ENCODE measurements around the gene SZT2.

Gene SZT2

GRCh38 chr1:43389326-43390313, at the start of gene SZT2, which contains the start of gene MED8:
Gene SZT2 (plus strand): TSS chr1:43389899. CDS start chr1:43389969, 70 bp downstream.
Gene MED8 (minus strand): TSS chr1:43389800. CDS start chr1:43389764, 36 bp downstream.
- Histone ChIP-seq H3K27ac (ENCODE audit: low read depth, low read length) (peak within 1 kb of the TSS; percentile 45; the same call in 1 of the 2 replicates), H3K9ac (ENCODE audit: low read length) (peak within 1 kb of the TSS; percentile 75), H3K9me2 (replicated peaks; ENCODE audit: insufficient read depth, low read length) (no peaks in the 10 kb centered on the region), H4K20me1 (ENCODE audit: low read depth, low read length) (no peaks in the 10 kb centered on the region), H2AFZ (ENCODE audit: low read depth, low read length, severe bottlenecking) (peak within 1 kb of the TSS; percentile 54), H3K27me3 (ENCODE audit: low read length) (no peaks in the 10 kb centered on the region), H3K79me2 (ENCODE audit: insufficient read depth, low read length) (peaks cover 34% of the 10 kb centered on the region), H3K36me3 (ENCODE audit: low read length) (no peaks in the 10 kb centered on the region), H3K9me3 (ENCODE audit: insufficient read depth, low read length) (no peaks in the 10 kb centered on the region), H3K4me3 (ENCODE audit: insufficient read depth, low read length, poor library complexity, severe bottlenecking) (peak within 1 kb of the TSS; percentile 80), H3K4me2 (ENCODE audit: low read depth, low read length, poor library complexity, severe bottlenecking) (peak within 1 kb of the TSS; percentile 86), H3F3A (ENCODE audit: insufficient read depth) (no peaks in the 10 kb centered on the region)
- TF ChIP-seq CTCF (IDR thresholded peaks at IDR 0.05; ENCODE audit: insufficient read depth, low read length, poor library complexity, severe bottlenecking) (no peak), EZH2phosphoT487 (conservative IDR thresholded peaks at IDR 0.05; ENCODE audit: low read length) (no peak)

DNA sequence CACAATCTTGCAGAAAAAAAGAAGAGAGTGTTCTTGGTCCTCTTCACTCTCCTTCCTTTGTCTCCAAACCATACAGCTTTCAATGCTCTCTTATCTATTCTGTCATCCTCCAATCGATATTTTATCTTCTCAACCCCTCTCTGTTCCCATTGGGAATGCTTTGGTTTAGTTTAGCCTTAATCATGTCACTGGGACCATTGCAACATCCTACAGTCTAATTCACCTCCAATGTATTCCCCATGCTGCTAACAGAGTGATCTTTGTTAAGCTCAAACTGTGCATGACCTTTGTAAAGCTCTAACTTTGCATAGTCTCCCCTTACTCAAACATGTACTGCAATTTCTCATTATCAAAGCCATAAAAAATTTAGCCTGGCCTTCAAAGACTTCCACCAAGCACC, 49.1 kb upstream of the SZT2 start:
- Histone ChIP-seq H3K27ac (ENCODE audit: low read depth, low read length) (no peak overlapping the region), H3K4me2 (ENCODE audit: low read depth, low read length, poor library complexity, severe bottlenecking) (no peak overlapping the region), H3K9ac (ENCODE audit: low read length) (no peak overlapping the region), H4K20me1 (ENCODE audit: low read depth, low read length) (no peaks in the 10 kb centered on the region), H2AFZ (ENCODE audit: low read depth, low read length, severe bottlenecking) (no peak overlapping the region), H3K79me2 (ENCODE audit: insufficient read depth, low read length) (no peaks in the 10 kb centered on the region), H3K9me2 (replicated peaks; ENCODE audit: insufficient read depth, low read length) (no peaks in the 10 kb centered on the region), H3K36me3 (ENCODE audit: low read length) (no peaks in the 10 kb centered on the region), H3K9me3 (ENCODE audit: insufficient read depth, low read length) (no peaks in the 10 kb centered on the region), H3K27me3 (ENCODE audit: low read length) (no peaks in the 10 kb centered on the region), H3F3A (ENCODE audit: insufficient read depth) (no peaks in the 10 kb centered on the region), H3K4me3 (ENCODE audit: insufficient read depth, low read length, poor library complexity, severe bottlenecking) (no peak overlapping the region)
- no peak for TF ChIP-seq CTCF (IDR thresholded peaks at IDR 0.05; ENCODE audit: insufficient read depth, low read length, poor library complexity, severe bottlenecking)
- no peak for TF ChIP-seq EZH2phosphoT487 (conservative IDR thresholded peaks at IDR 0.05; ENCODE audit: low read length)

DNA sequence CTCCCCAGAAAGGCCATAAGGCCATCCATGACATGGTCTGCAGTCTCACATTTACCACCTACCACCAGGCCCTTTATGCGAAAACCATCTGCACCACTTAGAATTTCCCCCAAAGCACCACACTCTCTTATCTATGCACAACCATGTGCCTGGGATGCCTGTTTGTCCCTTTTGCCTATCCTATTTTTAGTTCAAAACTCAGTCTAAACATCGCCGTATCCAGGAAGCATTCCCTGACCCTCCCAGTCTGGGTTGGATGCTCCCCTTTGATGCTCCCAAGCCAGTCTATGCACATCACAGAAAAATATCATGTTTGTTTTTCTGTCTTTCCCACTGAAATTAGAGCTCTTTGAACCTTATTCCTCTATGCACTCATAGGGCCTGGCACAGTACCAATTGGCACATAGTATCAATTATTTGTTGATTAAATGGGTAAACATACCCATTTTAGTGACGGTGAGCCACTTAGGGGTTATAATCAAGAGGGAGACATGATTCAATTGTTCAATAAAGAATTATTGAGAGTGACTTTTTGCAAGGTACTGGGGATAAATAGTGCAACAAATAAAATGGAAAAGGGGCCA, 45.3 kb upstream of the SZT2 start:
- Histone ChIP-seq H3K27ac (ENCODE audit: low read depth, low read length) (no peak overlapping the region), H3K36me3 (ENCODE audit: low read length) (no peaks in the 10 kb centered on the region), H3F3A (ENCODE audit: insufficient read depth) (0 out of 2 replicates have a peak, but pooled peaks cover 7% of the 10 kb centered on the region), H4K20me1 (ENCODE audit: low read depth, low read length) (no peaks in the 10 kb centered on the region), H3K9me2 (replicated peaks; ENCODE audit: insufficient read depth, low read length) (no peaks in the 10 kb centered on the region), H3K9ac (ENCODE audit: low read length) (no peak overlapping the region), H3K79me2 (ENCODE audit: insufficient read depth, low read length) (no peaks in the 10 kb centered on the region), H3K4me3 (ENCODE audit: insufficient read depth, low read length, poor library complexity, severe bottlenecking) (no peak overlapping the region), H2AFZ (ENCODE audit: low read depth, low read length, severe bottlenecking) (no peak overlapping the region), H3K4me2 (ENCODE audit: low read depth, low read length, poor library complexity, severe bottlenecking) (no peak overlapping the region), H3K9me3 (ENCODE audit: insufficient read depth, low read length) (no peaks in the 10 kb centered on the region), H3K27me3 (ENCODE audit: low read length) (no peaks in the 10 kb centered on the region)
- no peak for TF ChIP-seq EZH2phosphoT487 (conservative IDR thresholded peaks at IDR 0.05; ENCODE audit: low read length)
- no peak for TF ChIP-seq CTCF (IDR thresholded peaks at IDR 0.05; ENCODE audit: insufficient read depth, low read length, poor library complexity, severe bottlenecking)

All from SU-DHL-6 (cell line).